Neural cell (in vitro differentiated cells): ENCODE measurements around the gene PIM3. TPM values are rescaled to one million over a fixed set of nuclear protein-coding genes. Genes with fewer than 3 reads are reported as not detected.

Experiments used
- H2AFZ ChIP-seq: fragments of 200-600, 300-800 bp; sonication (generic), shearing (Covaris generic); 2 replicates; pipeline ENCODE4 v1.6.0; 2014; ENCODE audit warnings: low read depth, mild to moderate bottlenecking, antibody characterized with exemption, low read length, moderate library complexity
- H3F3A ChIP-seq: fragments of 200-600 bp; shearing (Covaris generic); 2 replicates; pipeline ENCODE4 v1.6.1; 2016; ENCODE audit warnings: mild to moderate bottlenecking, moderate library complexity, mixed read lengths, antibody characterized with exemption, low read length; ENCODE audit not compliant: insufficient read depth, poor library complexity, severe bottlenecking
- H3K27ac ChIP-seq: fragments of 200-600, 300-800 bp; sonication (generic), shearing (Covaris generic); 2 replicates; pipeline ENCODE4 v1.5.1; 2014; ENCODE audit warnings: mild to moderate bottlenecking, low read length, moderate library complexity
- H3K27me3 ChIP-seq: fragments of 300-800, 200-600 bp; sonication (generic), shearing (Covaris generic); 2 replicates; pipeline ENCODE4 v1.6.0; 2014; ENCODE audit warnings: mild to moderate bottlenecking, low read depth, low read length, moderate library complexity; ENCODE audit not compliant: insufficient read depth
- H3K36me3 ChIP-seq: fragments of 300-800, 200-600 bp; sonication (generic), shearing (Covaris generic); 2 replicates; pipeline ENCODE4 v1.5.1; 2014; ENCODE audit warnings: mild to moderate bottlenecking, antibody characterized with exemption, low read length, moderate library complexity; ENCODE audit not compliant: insufficient read depth
- H3K4me2 ChIP-seq: fragments of 300-800, 200-600 bp; sonication (generic), shearing (Covaris generic); 2 replicates; pipeline ENCODE4 v1.6.0; 2014; ENCODE audit warnings: mild to moderate bottlenecking, low read length
- H3K4me3 ChIP-seq: fragments of 300-800, 200-600 bp; sonication (generic), shearing (Covaris generic); 2 replicates; pipeline ENCODE4 v1.5.1; 2014; ENCODE audit warnings: mild to moderate bottlenecking, low read length, moderate library complexity
- H3K79me2 ChIP-seq: fragments of 200-600 bp; shearing (Covaris generic); replicated peaks from 2 replicates; pipeline ENCODE4 v1.6.0; 2014; ENCODE audit warnings: mild to moderate bottlenecking, low read length, moderate library complexity; ENCODE audit not compliant: insufficient read depth
- H3K9ac ChIP-seq: fragments of 300-800, 200-600 bp; sonication (generic), shearing (Covaris generic); 2 replicates; pipeline ENCODE4 v1.6.1; 2016; ENCODE audit warnings: mild to moderate bottlenecking, low read length, mixed read lengths
- H3K9me2 ChIP-seq: fragments of 200-600 bp; shearing (Covaris generic); 2 replicates; pipeline ENCODE4 v1.6.1; 2016; ENCODE audit warnings: mild to moderate bottlenecking, low read length, mixed read lengths; ENCODE audit not compliant: insufficient read depth
- H3K9me3 ChIP-seq: fragments of 200-600, 300-800 bp; sonication (generic), shearing (Covaris generic); 2 replicates; pipeline ENCODE4 v1.6.1; 2016; ENCODE audit warnings: mild to moderate bottlenecking, mixed run types, low read length, moderate library complexity, mixed read lengths
- H4K20me1 ChIP-seq: fragments of 200-600 bp; shearing (Covaris generic); 2 replicates; pipeline ENCODE4 v1.6.1; 2016; ENCODE audit warnings: mild to moderate bottlenecking, mixed run types; ENCODE audit not compliant: insufficient read depth
- EP300 ChIP-seq: fragments of 450-650 bp; conservative IDR thresholded peaks from 2 replicates; pipeline ENCODE4 v1.6.1; 2014; ENCODE audit warnings: antibody characterized with exemption, mild to moderate bottlenecking, moderate library complexity; ENCODE audit not compliant: poor library complexity, severe bottlenecking
- EZH2 ChIP-seq: fragments of 200-600, 300-800 bp; shearing (Covaris generic), sonication (generic); IDR thresholded peaks from 2 replicates; pipeline ENCODE4 v1.6.1; 2014; ENCODE audit warnings: antibody characterized with exemption, low read length, borderline replicate concordance, mild to moderate bottlenecking; ENCODE audit not compliant: insufficient read depth, poor library complexity, severe bottlenecking
- MXI1 ChIP-seq: fragments of 450-650 bp; conservative IDR thresholded peaks from 2 replicates; pipeline ENCODE4 v1.6.1; 2014; ENCODE audit warnings: antibody characterized with exemption, mild to moderate bottlenecking; ENCODE audit not compliant: poor library complexity, severe bottlenecking
- POLR2AphosphoS5 ChIP-seq: IDR thresholded peaks from 2 replicates; pipeline ENCODE4 v1.6.1; 2012
- RAD21 ChIP-seq: fragments of 450-650 bp; conservative IDR thresholded peaks from 2 replicates; pipeline ENCODE4 v1.6.1; 2014; ENCODE audit warnings: antibody characterized with exemption, mild to moderate bottlenecking, moderate library complexity
- SMC3 ChIP-seq: fragments of 450-650 bp; conservative IDR thresholded peaks from 2 replicates; pipeline ENCODE4 v1.6.1; 2014; ENCODE audit warnings: antibody characterized with exemption, mild to moderate bottlenecking, moderate library complexity; ENCODE audit not compliant: poor library complexity
- TAF1 ChIP-seq: IDR thresholded peaks from 2 replicates; pipeline ENCODE4 v1.6.1; 2012; ENCODE audit warnings: low read depth
- polyA plus RNA-seq: library from polyadenylated mRNA; depleted of rRNA; stranded (reverse); fragments of >200 nt; gene quantifications from 2 replicates; pipeline ENCODE4 v1.2.3, GENCODE V29; 2014
- TF ChIP-seq, protein P1 (sequence below): fragments of 450-650 bp; IDR thresholded peaks from 2 replicates; pipeline ENCODE4 v1.5.1; 2014; ENCODE audit warnings: antibody characterized with exemption, mild to moderate bottlenecking, moderate library complexity; ENCODE audit not compliant: poor library complexity, severe bottlenecking
- TF ChIP-seq, protein P2 (sequence below): IDR thresholded peaks from 2 replicates; pipeline ENCODE4 v1.6.1; 2012; ENCODE audit warnings: borderline replicate concordance

The PIM3 gene
- polyA plus RNA-seq, 1 donor from 2014 or later, result 28.7 TPM

DNA sequence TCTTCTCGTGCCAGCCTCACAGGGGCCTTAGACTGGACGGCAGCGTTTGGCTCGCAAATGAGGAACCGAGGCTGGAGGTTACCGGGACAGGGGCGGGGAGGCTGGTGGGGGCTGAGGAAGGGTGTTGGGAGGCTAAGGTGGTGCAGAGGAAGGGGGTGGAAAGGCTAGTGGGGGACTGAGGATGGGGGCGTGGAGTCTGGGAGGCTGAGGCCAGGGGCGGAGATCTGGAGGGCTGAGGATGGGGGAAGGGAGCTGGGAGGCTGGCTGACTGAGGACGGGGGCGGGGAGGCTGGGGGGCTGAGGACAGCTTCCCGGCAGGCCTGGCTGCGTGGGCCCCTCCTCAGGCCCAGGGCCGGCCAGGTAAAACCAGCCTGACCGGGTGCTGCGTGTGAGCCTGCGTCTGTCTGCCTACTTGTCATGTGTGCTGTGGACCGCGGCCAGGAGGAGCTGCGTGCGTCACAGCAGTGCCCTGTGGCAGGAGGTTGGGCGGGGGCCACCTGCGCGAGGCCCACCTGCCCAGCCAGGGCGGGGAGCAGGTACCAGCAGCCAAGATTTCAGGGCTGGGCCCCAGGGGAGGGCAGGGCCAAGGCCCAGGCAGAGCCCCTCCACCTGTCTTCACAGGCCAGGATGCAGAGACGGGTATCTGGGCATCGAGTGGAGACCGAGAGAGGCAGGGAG lies 9.4 kb upstream of the PIM3 start:
- H3K36me3 ChIP-seq, result no peaks in the 10 kb centered on the region
- H3K27ac ChIP-seq, result no peak overlapping the region
- no peak overlapping the region for H3K4me3 ChIP-seq
- no peaks in the 10 kb centered on the region for H4K20me1 ChIP-seq
- H3K27me3 ChIP-seq, result no peaks in the 10 kb centered on the region
- H2AFZ ChIP-seq, result no peak overlapping the region
- TF ChIP-seq, protein P1, sequence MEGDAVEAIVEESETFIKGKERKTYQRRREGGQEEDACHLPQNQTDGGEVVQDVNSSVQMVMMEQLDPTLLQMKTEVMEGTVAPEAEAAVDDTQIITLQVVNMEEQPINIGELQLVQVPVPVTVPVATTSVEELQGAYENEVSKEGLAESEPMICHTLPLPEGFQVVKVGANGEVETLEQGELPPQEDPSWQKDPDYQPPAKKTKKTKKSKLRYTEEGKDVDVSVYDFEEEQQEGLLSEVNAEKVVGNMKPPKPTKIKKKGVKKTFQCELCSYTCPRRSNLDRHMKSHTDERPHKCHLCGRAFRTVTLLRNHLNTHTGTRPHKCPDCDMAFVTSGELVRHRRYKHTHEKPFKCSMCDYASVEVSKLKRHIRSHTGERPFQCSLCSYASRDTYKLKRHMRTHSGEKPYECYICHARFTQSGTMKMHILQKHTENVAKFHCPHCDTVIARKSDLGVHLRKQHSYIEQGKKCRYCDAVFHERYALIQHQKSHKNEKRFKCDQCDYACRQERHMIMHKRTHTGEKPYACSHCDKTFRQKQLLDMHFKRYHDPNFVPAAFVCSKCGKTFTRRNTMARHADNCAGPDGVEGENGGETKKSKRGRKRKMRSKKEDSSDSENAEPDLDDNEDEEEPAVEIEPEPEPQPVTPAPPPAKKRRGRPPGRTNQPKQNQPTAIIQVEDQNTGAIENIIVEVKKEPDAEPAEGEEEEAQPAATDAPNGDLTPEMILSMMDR, result no peak
- TF ChIP-seq MXI1, result no peak
- no peak for TF ChIP-seq SMC3
- no peak for TF ChIP-seq POLR2AphosphoS5
- TF ChIP-seq TAF1, result no peak
- no peak for TF ChIP-seq EZH2
- TF ChIP-seq RAD21, result no peak
- TF ChIP-seq, protein P2, sequence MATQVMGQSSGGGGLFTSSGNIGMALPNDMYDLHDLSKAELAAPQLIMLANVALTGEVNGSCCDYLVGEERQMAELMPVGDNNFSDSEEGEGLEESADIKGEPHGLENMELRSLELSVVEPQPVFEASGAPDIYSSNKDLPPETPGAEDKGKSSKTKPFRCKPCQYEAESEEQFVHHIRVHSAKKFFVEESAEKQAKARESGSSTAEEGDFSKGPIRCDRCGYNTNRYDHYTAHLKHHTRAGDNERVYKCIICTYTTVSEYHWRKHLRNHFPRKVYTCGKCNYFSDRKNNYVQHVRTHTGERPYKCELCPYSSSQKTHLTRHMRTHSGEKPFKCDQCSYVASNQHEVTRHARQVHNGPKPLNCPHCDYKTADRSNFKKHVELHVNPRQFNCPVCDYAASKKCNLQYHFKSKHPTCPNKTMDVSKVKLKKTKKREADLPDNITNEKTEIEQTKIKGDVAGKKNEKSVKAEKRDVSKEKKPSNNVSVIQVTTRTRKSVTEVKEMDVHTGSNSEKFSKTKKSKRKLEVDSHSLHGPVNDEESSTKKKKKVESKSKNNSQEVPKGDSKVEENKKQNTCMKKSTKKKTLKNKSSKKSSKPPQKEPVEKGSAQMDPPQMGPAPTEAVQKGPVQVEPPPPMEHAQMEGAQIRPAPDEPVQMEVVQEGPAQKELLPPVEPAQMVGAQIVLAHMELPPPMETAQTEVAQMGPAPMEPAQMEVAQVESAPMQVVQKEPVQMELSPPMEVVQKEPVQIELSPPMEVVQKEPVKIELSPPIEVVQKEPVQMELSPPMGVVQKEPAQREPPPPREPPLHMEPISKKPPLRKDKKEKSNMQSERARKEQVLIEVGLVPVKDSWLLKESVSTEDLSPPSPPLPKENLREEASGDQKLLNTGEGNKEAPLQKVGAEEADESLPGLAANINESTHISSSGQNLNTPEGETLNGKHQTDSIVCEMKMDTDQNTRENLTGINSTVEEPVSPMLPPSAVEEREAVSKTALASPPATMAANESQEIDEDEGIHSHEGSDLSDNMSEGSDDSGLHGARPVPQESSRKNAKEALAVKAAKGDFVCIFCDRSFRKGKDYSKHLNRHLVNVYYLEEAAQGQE, result no peak
- no peaks in the 10 kb centered on the region for H3K79me2 ChIP-seq
- no peak overlapping the region for H3K4me2 ChIP-seq
- no peaks in the 10 kb centered on the region for H3K9me3 ChIP-seq
- no peaks in the 10 kb centered on the region for H3K9me2 ChIP-seq
- no peaks in the 10 kb centered on the region for H3F3A ChIP-seq
- no peak overlapping the region for H3K9ac ChIP-seq

DNA sequence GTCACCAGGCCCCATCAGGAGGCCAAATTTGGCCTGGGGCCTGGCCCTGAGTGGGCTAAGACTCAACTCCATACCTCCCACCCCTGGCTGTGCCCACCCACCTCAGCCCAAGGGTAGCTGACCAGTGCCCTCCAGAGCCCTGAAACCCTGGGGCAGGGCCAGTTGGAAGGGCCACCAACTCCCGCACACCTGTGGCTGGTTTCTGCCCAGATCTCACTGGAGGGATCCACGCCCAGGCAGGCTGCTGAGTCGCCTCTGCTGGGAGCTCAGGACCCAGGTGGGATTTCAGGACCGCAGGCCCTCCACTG lies 8.9 kb upstream of the PIM3 start:
- H3K4me2 ChIP-seq, result no peak overlapping the region
- H3K79me2 ChIP-seq, result no peaks in the 10 kb centered on the region
- H3K27ac ChIP-seq, result no peak overlapping the region
- no peak overlapping the region for H3K9ac ChIP-seq
- H3F3A ChIP-seq, result no peaks in the 10 kb centered on the region
- H3K4me3 ChIP-seq, result no peak overlapping the region
- TF ChIP-seq RAD21 (no peak), TAF1 (no peak), POLR2AphosphoS5 (no peak), SMC3 (no peak), MXI1 (no peak), EP300 (no peak), EZH2 (no peak)
- TF ChIP-seq, protein P2, result no peak
- TF ChIP-seq, protein P1, result no peak
- no peaks in the 10 kb centered on the region for H3K9me2 ChIP-seq
- no peaks in the 10 kb centered on the region for H3K9me3 ChIP-seq
- H3K27me3 ChIP-seq, result no peaks in the 10 kb centered on the region
- H4K20me1 ChIP-seq, result no peaks in the 10 kb centered on the region
- H3K36me3 ChIP-seq, result no peaks in the 10 kb centered on the region
- no peak overlapping the region for H2AFZ ChIP-seq
